Measurements from ENCODE around the gene COMP.

Gene COMP

GRCh38 chr19:18776288-18776594, 14.9 kb downstream of the COMP start:
- Histone ChIP-seq H3K4me1 (ENCODE audit: insufficient read depth, low read length, poor library complexity, severe bottlenecking) (no peaks in the 10 kb centered on the region), H3K4me2 (ENCODE audit: low read depth, low read length, poor library complexity, severe bottlenecking) (no peak overlapping the region), H3F3A (ENCODE audit: low read depth) (no peaks in the 10 kb centered on the region), H3K9me2 (replicated peaks; ENCODE audit: low read depth, low read length) (no peaks in the 10 kb centered on the region), H3K4me3 (ENCODE audit: low read length, poor library complexity, severe bottlenecking) (no peak overlapping the region), H2AFZ (ENCODE audit: low read length) (no peak overlapping the region), H3K79me2 (ENCODE audit: insufficient read depth, low read length) (no peaks in the 10 kb centered on the region), H3K9me3 (ENCODE audit: insufficient read depth, low read depth, low read length) (no peaks in the 10 kb centered on the region), H3K36me3 (ENCODE audit: insufficient read depth, low read length) (no peaks in the 10 kb centered on the region), H3K27me3 (ENCODE audit: insufficient read depth, low read length, poor library complexity, severe bottlenecking) (no peaks in the 10 kb centered on the region), H4K20me1 (ENCODE audit: insufficient read depth, low read length, poor library complexity, severe bottlenecking) (no peaks in the 10 kb centered on the region), H3K9ac (ENCODE audit: low read depth, low read length, poor library complexity, severe bottlenecking) (no peak overlapping the region)
- TF ChIP-seq EZH2phosphoT487 (IDR thresholded peaks at IDR 0.05; ENCODE audit: borderline replicate concordance) = no peak
- TF ChIP-seq CTCF (conservative IDR thresholded peaks at IDR 0.05; ENCODE audit: low read length) = no peak

- Histone ChIP-seq H3K9ac (ENCODE audit: low read depth, low read length, poor library complexity, severe bottlenecking) (no peak overlapping the region), H3F3A (ENCODE audit: low read depth) (no peaks in the 10 kb centered on the region), H3K4me1 (ENCODE audit: insufficient read depth, low read length, poor library complexity, severe bottlenecking) (no peaks in the 10 kb centered on the region), H3K4me3 (ENCODE audit: low read length, poor library complexity, severe bottlenecking) (no peak overlapping the region), H3K79me2 (ENCODE audit: insufficient read depth, low read length) (no peaks in the 10 kb centered on the region), H2AFZ (ENCODE audit: low read length) (no peak overlapping the region), H3K9me3 (ENCODE audit: insufficient read depth, low read depth, low read length) (no peaks in the 10 kb centered on the region), H3K9me2 (replicated peaks; ENCODE audit: low read depth, low read length) (no peaks in the 10 kb centered on the region), H3K36me3 (ENCODE audit: insufficient read depth, low read length) (no peaks in the 10 kb centered on the region), H4K20me1 (ENCODE audit: insufficient read depth, low read length, poor library complexity, severe bottlenecking) (no peaks in the 10 kb centered on the region), H3K4me2 (ENCODE audit: low read depth, low read length, poor library complexity, severe bottlenecking) (no peak overlapping the region), H3K27me3 (ENCODE audit: insufficient read depth, low read length, poor library complexity, severe bottlenecking) (no peaks in the 10 kb centered on the region)
- TF ChIP-seq CTCF (conservative IDR thresholded peaks at IDR 0.05; ENCODE audit: low read length) (no peak), EZH2phosphoT487 (IDR thresholded peaks at IDR 0.05; ENCODE audit: borderline replicate concordance) (no peak)
Observed at GRCh38 chr19:18775586-18776287, 15.4 kb downstream of the COMP start.

GRCh38 chr19:18774782-18775444, 16.2 kb downstream of the COMP start:
- no peak overlapping the region for H3K9ac ChIP-seq (ENCODE audit: low read depth, low read length, poor library complexity, severe bottlenecking)
- H3K4me2 ChIP-seq (ENCODE audit: low read depth, low read length, poor library complexity, severe bottlenecking) = no peak overlapping the region
- no peaks in the 10 kb centered on the region for H3K79me2 ChIP-seq (ENCODE audit: insufficient read depth, low read length)
- no peaks in the 10 kb centered on the region for H3K9me3 ChIP-seq (ENCODE audit: insufficient read depth, low read depth, low read length)
- TF ChIP-seq CTCF (conservative IDR thresholded peaks at IDR 0.05; ENCODE audit: low read length) (no peak), EZH2phosphoT487 (IDR thresholded peaks at IDR 0.05; ENCODE audit: borderline replicate concordance) (no peak)
- no peaks in the 10 kb centered on the region for H4K20me1 ChIP-seq (ENCODE audit: insufficient read depth, low read length, poor library complexity, severe bottlenecking)
- no peaks in the 10 kb centered on the region for H3K9me2 ChIP-seq (replicated peaks; ENCODE audit: low read depth, low read length)
- H3K4me3 ChIP-seq (ENCODE audit: low read length, poor library complexity, severe bottlenecking) = no peak overlapping the region
- H3K4me1 ChIP-seq (ENCODE audit: insufficient read depth, low read length, poor library complexity, severe bottlenecking) = no peaks in the 10 kb centered on the region
- H3K27me3 ChIP-seq (ENCODE audit: insufficient read depth, low read length, poor library complexity, severe bottlenecking) = no peaks in the 10 kb centered on the region
- H2AFZ ChIP-seq (ENCODE audit: low read length) = no peak overlapping the region
- no peaks in the 10 kb centered on the region for H3K36me3 ChIP-seq (ENCODE audit: insufficient read depth, low read length)
- H3F3A ChIP-seq (ENCODE audit: low read depth) = no peaks in the 10 kb centered on the region
